Measurements from ENCODE around the gene COG8. TPM values are rescaled to one million over a fixed set of nuclear protein-coding genes. Genes with fewer than 3 reads are reported as not detected.

COG8 gene
- total and polyA plus RNA-seq, 9 of the 15 experiments (the other 6 are each of a cell fraction or from before 2014, with no cell fraction given): 3.7 to 42.6 (median 30.1) TPM

- Histone ChIP-seq H4K20me1 (replicated peaks; ENCODE audit: control insufficient read depth, insufficient read depth, low read length) (peaks cover 8% of the 10 kb centered on the region; the same call in 1 of the 2 replicates), H3K4me3 (no peak overlapping the region), H3K9ac (ENCODE audit: insufficient read depth in 1 of 2, low read depth in 2 of 2, low read length in 2 of 2) (0 out of 4 replicates have a peak overlapping the region, but pooled peaks of 1 of the 2 experiments have one; percentile 2), H3K9me3 (replicated peaks; ENCODE audit: control insufficient read depth, insufficient read depth, low read depth, low read length) (no peaks in the 10 kb centered on the region), H3K9me1 (ENCODE audit: control insufficient read depth, insufficient read depth, low read length) (no peaks in the 10 kb centered on the region), H3K27ac (ENCODE audit: extremely low read depth, low read depth, low read length) (no peak overlapping the region), H3K4me2 (ENCODE audit: insufficient read depth, low read length) (no peak overlapping the region), H3K27me3 (ENCODE audit: control insufficient read depth in 2 of 2, insufficient read depth in 2 of 2, low read length in 2 of 2) (no peaks in the 10 kb centered on the region), H3K36me3 (ENCODE audit: control insufficient read depth, insufficient read depth, low read length) (peaks cover 80% of the 10 kb centered on the region; the same call in 2 of the 3 replicates), H2AFZ (ENCODE audit: low read depth, low read length) (no peak overlapping the region), H3K79me2 (ENCODE audit: control insufficient read depth, insufficient read depth, low read length) (peaks cover 40% of the 10 kb centered on the region), H3K4me1 (replicated peaks in 1 of 2; ENCODE audit: control insufficient read depth in 2 of 2, insufficient read depth in 2 of 2, low read length in 2 of 2) (peaks cover 3 to 15% of the 10 kb centered on the region in 2 experiments; a peak in 3 of 5 replicates)
- CTCF ChIA-PET (ENCODE audit: low intra/inter-chr PET ratio): no interaction called here
- BruUV-seq (replicated peaks): no TSS peak
- WGBS (ENCODE audit: insufficient coverage, low coverage, missing lambda C conversion rate): 88% methylated on average over 16 of the region's 17 CpGs
- POLR2A ChIA-PET: interaction anchor here (5.5 kb wide), 1 partner anchor 12 kb away, joined by 51 read pairs; the partner anchor contains the start of gene PDF
- FAIRE-seq (no peak), ATAC-seq (no peak), DNase-seq (ENCODE audit: extremely low read depth in 1 of 4, low spot score in 3 of 4) (no peak)
- no peak for TF ChIP-seq CUX1 (CRISPR knock-in tag; IDR thresholded peaks at IDR 0.05)
- peak; percentile 35; the same call in 1 of the 2 replicates for TF ChIP-seq RBFOX2 (IDR thresholded peaks at IDR 0.05; ENCODE audit: low read depth, low read length)
- peak; percentile 46 for TF ChIP-seq POLR2G (IDR thresholded peaks at IDR 0.05; ENCODE audit: low read depth, low read length)
- in situ Hi-C loops (cut with MboI): no loop called here
- intact Hi-C loops (cut with micrococcal nuclease): no loop called here
Observed at GRCh38 chr16:69316595-69317034, 22.7 kb downstream of the COG8 start.

Measured in K562 (cell line).